K562 (cell line): ENCODE results near the gene GCN1. TPM values are rescaled to one million over a fixed set of nuclear protein-coding genes. Genes with fewer than 3 reads are reported as not detected.

Source experiments
- ARID1B ChIP-seq: fragments of 450-650 bp; IDR thresholded peaks from 2 replicates; pipeline ENCODE4 v1.6.1; 2016; ENCODE audit warnings: antibody characterized with exemption, mild to moderate bottlenecking, inconsistent platforms
- BHLHE40 ChIP-seq: IDR thresholded peaks from 2 replicates; pipeline ENCODE4 v1.6.1; 2011; ENCODE audit warnings: low read length, improper control_type of control experiment
- HOMEZ ChIP-seq: fragments of 250-450 bp; sonication (Bioruptor Pico); IDR thresholded peaks from 2 replicates; pipeline ENCODE4 v1.4.0; 2020; ENCODE audit warnings: mild to moderate bottlenecking, moderate library complexity
- ILF3 ChIP-seq: fragments of 450-650 bp; IDR thresholded peaks from 2 replicates; pipeline ENCODE4 v1.6.1; 2018; ENCODE audit warnings: antibody characterized with exemption, mild to moderate bottlenecking, moderate library complexity, borderline replicate concordance
- LEF1 ChIP-seq: fragments of 450-650 bp; IDR thresholded peaks from 2 replicates; pipeline ENCODE4 v1.6.1; 2016; ENCODE audit warnings: mild to moderate bottlenecking
- MAFF ChIP-seq: IDR thresholded peaks from 2 replicates; pipeline ENCODE4 v1.6.1; 2012; ENCODE audit warnings: low read length, improper control_type of control experiment
- MIER1 ChIP-seq: fragments of 450-650 bp; IDR thresholded peaks from 2 replicates; pipeline ENCODE4 v1.6.1; 2016; ENCODE audit warnings: antibody characterized with exemption, mild to moderate bottlenecking, low read depth
- MYC ChIP-seq, 2 experiments: fragments of 250-450 bp in 1 of 2; sonication (Bioruptor Pico) in 1 of 2; IDR thresholded peaks; 2 replicates each; pipeline versions ENCODE4 v1.5.1 to v1.6.1; 2012 to 2021; ENCODE audit warnings: low read depth in 2 of 2, borderline replicate concordance in 1 of 2, improper control_type of control experiment in 1 of 2, low read length in 1 of 2, mild to moderate bottlenecking in 1 of 2, moderate library complexity in 1 of 2
- NCOA6 ChIP-seq: fragments of 450-650 bp; IDR thresholded peaks from 2 replicates; pipeline ENCODE4 v1.6.1; 2017; ENCODE audit warnings: mild to moderate bottlenecking
- PHB ChIP-seq: fragments of 250-450 bp; sonication (Bioruptor Pico); IDR thresholded peaks from 2 replicates; pipeline ENCODE4 v1.5.0; 2021
- RBFOX2 ChIP-seq: fragments of 200-400 bp; formaldehyde crosslinking; IDR thresholded peaks from 2 replicates; pipeline ENCODE4 v1.6.1; 2017; ENCODE audit warnings: low read depth, mild to moderate bottlenecking, low read length, moderate library complexity
- RCOR1 ChIP-seq, 2 experiments: IDR thresholded peaks; 2 replicates each; pipeline ENCODE4 v1.6.1; 2012; ENCODE audit warnings: low read depth in 2 of 2, low read length in 2 of 2, borderline replicate concordance in 1 of 2, improper control_type of control experiment in 1 of 2
- RFX5 ChIP-seq: IDR thresholded peaks from 2 replicates; pipeline ENCODE4 v1.6.1; 2011; ENCODE audit warnings: low read depth, mild to moderate bottlenecking, improper control_type of control experiment, low read length
- SMARCA4 ChIP-seq: fragments of 450-650 bp; IDR thresholded peaks from 2 replicates; pipeline ENCODE4 v1.6.1; 2016
- TAL1 ChIP-seq: fragments of 450-650 bp; IDR thresholded peaks from 2 replicates; pipeline ENCODE4 v1.6.1; 2016; ENCODE audit warnings: mild to moderate bottlenecking
- TEAD2 ChIP-seq: fragments of 450-650 bp; IDR thresholded peaks from 2 replicates; pipeline ENCODE4 v1.6.1; 2016; ENCODE audit warnings: missing genetic modification characterization, control low read depth, missing compliant biosample characterization
- ZFX ChIP-seq: sonication (generic); formaldehyde crosslinking; IDR thresholded peaks from 2 replicates; pipeline ENCODE4 v1.8.0; 2022; ENCODE audit warnings: mild to moderate bottlenecking, missing genetic modification reagents, moderate library complexity
- ZNF197 ChIP-seq: fragments of 200-800 bp; sonication (Bioruptor generic); IDR thresholded peaks from 2 replicates; pipeline ENCODE4 v1.6.1; 2016; ENCODE audit warnings: low read depth, missing genetic modification characterization, missing compliant biosample characterization
- ZNF324 ChIP-seq: fragments of 250-450 bp; sonication (Bioruptor Pico); IDR thresholded peaks from 2 replicates; pipeline ENCODE4 v1.4.0; 2020; ENCODE audit warnings: mild to moderate bottlenecking
- ZNF444 ChIP-seq: fragments of 250-450 bp; sonication (Bioruptor Pico); IDR thresholded peaks from 2 replicates; pipeline ENCODE4 v1.4.0; 2020; ENCODE audit warnings: mild to moderate bottlenecking, moderate library complexity
- ZNF695 ChIP-seq: fragments of 450-650 bp; formaldehyde crosslinking; IDR thresholded peaks from 2 replicates; pipeline ENCODE4 v1.4.0; 2020; ENCODE audit warnings: mild to moderate bottlenecking, moderate library complexity
- polyA plus RNA-seq, 8 experiments: library from polyadenylated mRNA; depleted of rRNA in 4 of 8; stranded (reverse) in 5 of 8; unstranded in 3 of 8; fragments of >200 nt; fragmentation: Nextera tagmentation in 2 of 8; fragmentation: Illumina TruSeq in 1 of 8; extraction: Ambion mirVana in 2 of 8; extraction: Trizol in 1 of 8; gene quantifications; 2 replicates each; pipeline versions ENCODE4 v1.2.1 to v1.2.3, GENCODE V29; 2011 to 2014; ENCODE audit warnings: inconsistent platforms in 1 of 8, missing spikeins in 1 of 8
- total RNA-seq, 7 experiments: library from RNA; depleted of rRNA in 6 of 7; stranded (reverse); fragments of >200 nt in 6 of 7; fragmentation: Illumina TruSeq in 2 of 7; extraction: Trizol in 2 of 7; gene quantifications; 2 replicates each; pipeline versions ENCODE4 v1.2.1 to v1.2.3, GENCODE V29; 2011 to 2021; ENCODE audit warnings: low replicate concordance in 1 of 7
- TF ChIP-seq, protein P1 (sequence below): fragments of 450-650 bp; conservative IDR thresholded peaks from 2 replicates; pipeline ENCODE4 v1.6.1; 2016; ENCODE audit warnings: missing genetic modification characterization, low read depth, mild to moderate bottlenecking, missing compliant biosample characterization, moderate library complexity
- TF ChIP-seq, protein P2 (sequence below): sonication (generic); formaldehyde crosslinking; IDR thresholded peaks from 2 replicates; pipeline ENCODE4 v1.8.1; 2023; ENCODE audit warnings: mild to moderate bottlenecking, missing genetic modification reagents
- TF ChIP-seq, protein P3 (sequence below): fragments of 450-650 bp; IDR thresholded peaks from 2 replicates; pipeline ENCODE4 v1.6.1; 2016; ENCODE audit warnings: low read depth, mild to moderate bottlenecking, moderate library complexity

GCN1 gene
- total and polyA plus RNA-seq, 9 of the 15 experiments (the other 6 are each of a cell fraction or from before 2014, with no cell fraction given) = 11.9 to 190 (median 51.7) TPM

DNA sequence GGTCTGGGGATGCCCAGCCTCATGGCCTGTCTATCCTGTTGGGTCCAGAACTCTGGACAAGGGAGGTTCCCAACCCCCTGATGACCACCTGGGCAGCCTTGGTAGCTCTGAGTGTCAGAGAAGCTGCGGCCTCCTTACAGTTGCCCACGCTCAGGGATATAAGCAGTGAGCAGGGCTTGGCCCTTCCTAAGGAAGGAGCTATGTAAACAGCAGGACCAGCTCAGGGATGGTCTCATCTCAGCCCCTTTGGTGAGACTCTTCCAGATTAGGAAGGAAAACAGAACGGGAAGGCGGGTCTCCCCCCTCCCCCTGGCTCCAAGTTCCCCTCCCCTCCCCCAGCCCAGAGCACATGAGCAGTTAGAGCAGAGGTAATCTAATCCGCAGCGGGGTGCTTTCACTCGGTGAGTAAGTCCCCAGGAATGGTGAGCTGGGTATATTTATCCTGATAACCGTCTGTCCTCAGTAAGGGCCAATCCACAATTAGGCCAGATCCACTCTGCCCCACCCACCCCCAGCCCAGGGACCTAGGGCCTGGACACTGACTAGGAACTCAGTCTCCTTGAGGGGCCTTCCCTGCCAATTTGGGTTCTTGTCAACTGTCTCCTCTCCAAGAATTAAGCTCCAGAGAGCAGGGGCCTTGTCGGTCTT lies 35.9 kb upstream of the GCN1 start (continued):
- TF ChIP-seq RBFOX2 (peak; percentile 44; the same call in 1 of the 2 replicates), SMARCA4 (peak; percentile 72), ILF3 (no peak), RFX5 (no peak), NCOA6 (no peak), LEF1 (peak; percentile 79; the same call in 1 of the 2 replicates), ZNF695 (CRISPR knock-in tag) (no peak), HOMEZ (no peak), RCOR1 (IDR thresholded peaks at IDR 0.05; ENCODE audit: borderline replicate concordance in 1 of 2, low read depth in 2 of 2, low read length in 2 of 2) (peak; percentile 26 to 91; a peak in 3 of 4 replicates), ZNF444 (CRISPR knock-in tag) (no peak), ZFX (peak; percentile 61), BHLHE40 (peak; percentile 83; the same call in 1 of the 2 replicates), TAL1 (peak; percentile 46; the same call in 1 of the 2 replicates), ZNF197 (no peak), ZNF324 (CRISPR knock-in tag) (no peak), ARID1B (peak; percentile 83), MYC (IDR thresholded peaks at IDR 0.05; ENCODE audit: low read depth, low read length) (peak; percentile 77), MYC (CRISPR knock-in tag; IDR thresholded peaks at IDR 0.05; ENCODE audit: borderline replicate concordance, low read depth) (no peak), MIER1 (no peak), MAFF (peak; percentile 6; the same call in 1 of the 2 replicates), TEAD2 (tag) (peak; percentile 47; the same call in 1 of the 2 replicates), PHB (no peak)
- TF ChIP-seq, protein P1, sequence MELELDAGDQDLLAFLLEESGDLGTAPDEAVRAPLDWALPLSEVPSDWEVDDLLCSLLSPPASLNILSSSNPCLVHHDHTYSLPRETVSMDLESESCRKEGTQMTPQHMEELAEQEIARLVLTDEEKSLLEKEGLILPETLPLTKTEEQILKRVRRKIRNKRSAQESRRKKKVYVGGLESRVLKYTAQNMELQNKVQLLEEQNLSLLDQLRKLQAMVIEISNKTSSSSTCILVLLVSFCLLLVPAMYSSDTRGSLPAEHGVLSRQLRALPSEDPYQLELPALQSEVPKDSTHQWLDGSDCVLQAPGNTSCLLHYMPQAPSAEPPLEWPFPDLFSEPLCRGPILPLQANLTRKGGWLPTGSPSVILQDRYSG (tag) = no peak
- TF ChIP-seq, protein P2, sequence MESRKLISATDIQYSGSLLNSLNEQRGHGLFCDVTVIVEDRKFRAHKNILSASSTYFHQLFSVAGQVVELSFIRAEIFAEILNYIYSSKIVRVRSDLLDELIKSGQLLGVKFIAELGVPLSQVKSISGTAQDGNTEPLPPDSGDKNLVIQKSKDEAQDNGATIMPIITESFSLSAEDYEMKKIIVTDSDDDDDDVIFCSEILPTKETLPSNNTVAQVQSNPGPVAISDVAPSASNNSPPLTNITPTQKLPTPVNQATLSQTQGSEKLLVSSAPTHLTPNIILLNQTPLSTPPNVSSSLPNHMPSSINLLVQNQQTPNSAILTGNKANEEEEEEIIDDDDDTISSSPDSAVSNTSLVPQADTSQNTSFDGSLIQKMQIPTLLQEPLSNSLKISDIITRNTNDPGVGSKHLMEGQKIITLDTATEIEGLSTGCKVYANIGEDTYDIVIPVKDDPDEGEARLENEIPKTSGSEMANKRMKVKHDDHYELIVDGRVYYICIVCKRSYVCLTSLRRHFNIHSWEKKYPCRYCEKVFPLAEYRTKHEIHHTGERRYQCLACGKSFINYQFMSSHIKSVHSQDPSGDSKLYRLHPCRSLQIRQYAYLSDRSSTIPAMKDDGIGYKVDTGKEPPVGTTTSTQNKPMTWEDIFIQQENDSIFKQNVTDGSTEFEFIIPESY (CRISPR knock-in tag) = no peak
- TF ChIP-seq, protein P3, sequence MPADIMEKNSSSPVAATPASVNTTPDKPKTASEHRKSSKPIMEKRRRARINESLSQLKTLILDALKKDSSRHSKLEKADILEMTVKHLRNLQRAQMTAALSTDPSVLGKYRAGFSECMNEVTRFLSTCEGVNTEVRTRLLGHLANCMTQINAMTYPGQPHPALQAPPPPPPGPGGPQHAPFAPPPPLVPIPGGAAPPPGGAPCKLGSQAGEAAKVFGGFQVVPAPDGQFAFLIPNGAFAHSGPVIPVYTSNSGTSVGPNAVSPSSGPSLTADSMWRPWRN = 0 out of 2 replicates have a peak, but pooled peaks have one; percentile 20
